IMR-90 (cell line): ENCODE measurements around the gene SLN. TPM values are rescaled to one million over a fixed set of nuclear protein-coding genes. Genes with fewer than 3 reads are reported as not detected.

ENCODE experiments used
- ATAC-seq: fragments of 200-7000 bp; cut with Tn5 transposase; 2 replicates; pipeline ENCODE4 v1.9.1; 2020; ENCODE audit warnings: low read depth, mild to moderate bottlenecking, moderate library complexity
- BruUV-seq: library from RNA; stranded (reverse); fragments of 400-500 nt; replicated peaks from 2 replicates; lab custom pipeline; 2021; lab: Mats Ljungman, UMichigan
- CTCF ChIA-PET: fragments of 300-600 bp; formaldehyde crosslinking; extraction: SDS; loops from one replicate; lab custom pipeline; 2021; ENCODE audit warnings: antibody characterized with exemption; lab: Yijun Ruan, JAX
- POLR2A ChIA-PET: fragments of 300-600 bp; sonication (Branson Sonifier 250); formaldehyde crosslinking; loops from one replicate; lab custom pipeline; 2022; ENCODE audit warnings: antibody characterized with exemption; ENCODE audit not compliant: unreplicated experiment; lab: Charles Lee
- DNase-seq: peaks from one replicate; pipeline ENCODE4 v3.0.0; 2013
- H2AFZ ChIP-seq: replicated peaks from 2 replicates; pipeline ENCODE3; 2013; ENCODE audit warnings: low read length, mild to moderate bottlenecking; ENCODE audit not compliant: poor library complexity
- H2AK5ac ChIP-seq: 2 replicates; pipeline ENCODE4 v1.6.1; 2013; ENCODE audit warnings: low read depth, low read length, inconsistent platforms
- H2AK9ac ChIP-seq: replicated peaks from 2 replicates; pipeline ENCODE3; 2013; ENCODE audit warnings: mild to moderate bottlenecking, low read depth, low read length, moderate library complexity; ENCODE audit not compliant: poor library complexity
- H2BK120ac ChIP-seq: 2 replicates; pipeline ENCODE4 v1.6.1; 2013; ENCODE audit warnings: low read depth, low read length, inconsistent platforms
- H2BK15ac ChIP-seq: 3 replicates; pipeline ENCODE4 v1.6.1; 2013; ENCODE audit warnings: low read depth, low read length, inconsistent platforms
- H2BK20ac ChIP-seq: 2 replicates; pipeline ENCODE4 v1.6.1; 2013; ENCODE audit warnings: low read depth, mild to moderate bottlenecking, inconsistent platforms, low read length, moderate library complexity
- H2BK5ac ChIP-seq: 2 replicates; pipeline ENCODE4 v1.6.1; 2013; ENCODE audit warnings: mild to moderate bottlenecking, low read depth, low read length, inconsistent platforms; ENCODE audit not compliant: poor library complexity, severe bottlenecking
- H3K14ac ChIP-seq: replicated peaks from 2 replicates; pipeline ENCODE4 v1.6.1; 2013; ENCODE audit warnings: low read depth, low read length, inconsistent platforms
- H3K18ac ChIP-seq: 2 replicates; pipeline ENCODE4 v1.6.1; 2013; ENCODE audit warnings: low read depth, low read length, control low read depth
- H3K23ac ChIP-seq: 2 replicates; pipeline ENCODE4 v1.6.1; 2013; ENCODE audit warnings: low read depth, low read length, inconsistent platforms
- H3K27ac ChIP-seq: 2 replicates; pipeline ENCODE4 v1.5.1; 2013; ENCODE audit warnings: mild to moderate bottlenecking, control low read depth, low read length; ENCODE audit not compliant: insufficient read depth
- H3K27me3 ChIP-seq: 2 replicates; pipeline ENCODE4 v1.6.1; 2013; ENCODE audit warnings: low read length; ENCODE audit not compliant: control insufficient read depth, insufficient read depth
- H3K36me3 ChIP-seq: 2 replicates; pipeline ENCODE4 v1.6.1; 2013; ENCODE audit warnings: low read length, mixed read lengths; ENCODE audit not compliant: control insufficient read depth, insufficient read depth
- H3K4ac ChIP-seq: 2 replicates; pipeline ENCODE4 v1.6.1; 2013; ENCODE audit warnings: low read depth, low read length, inconsistent platforms
- H3K4me1 ChIP-seq: 2 replicates; pipeline ENCODE4 v1.6.1; 2013; ENCODE audit warnings: low read length, mixed read lengths; ENCODE audit not compliant: control insufficient read depth, insufficient read depth
- H3K4me2 ChIP-seq: 2 replicates; pipeline ENCODE4 v1.6.1; 2013; ENCODE audit warnings: low read depth, mild to moderate bottlenecking, control low read depth, low read length, moderate library complexity
- H3K4me3 ChIP-seq: 2 replicates; pipeline ENCODE4 v1.5.1; 2013; ENCODE audit warnings: low read depth, mild to moderate bottlenecking, control low read depth, low read length, moderate library complexity; ENCODE audit not compliant: insufficient read depth
- H3K56ac ChIP-seq: 2 replicates; pipeline ENCODE4 v1.6.1; 2013; ENCODE audit warnings: low read length, inconsistent platforms; ENCODE audit not compliant: insufficient read depth; ENCODE audit errors: extremely low read depth
- H3K79me1 ChIP-seq, 2 experiments: 2 replicates each; pipeline ENCODE4 v1.6.1; 2013; ENCODE audit warnings: low read length in 2 of 2, inconsistent platforms in 1 of 2, low read depth in 1 of 2
- H3K9ac ChIP-seq: 2 replicates; pipeline ENCODE4 v1.6.1; 2013; ENCODE audit warnings: low read depth, low read length, control low read depth
- H3K9me1 ChIP-seq: 2 replicates; pipeline ENCODE4 v1.6.1; 2013; ENCODE audit warnings: low read length, inconsistent platforms; ENCODE audit not compliant: insufficient read depth
- H3K9me3 ChIP-seq: 2 replicates; pipeline ENCODE4 v1.6.1; 2013; ENCODE audit warnings: low read length; ENCODE audit not compliant: control insufficient read depth, insufficient read depth
- H4K20me1 ChIP-seq: 2 replicates; pipeline ENCODE4 v1.6.1; 2013; ENCODE audit warnings: low read length, inconsistent platforms; ENCODE audit not compliant: insufficient read depth
- H4K5ac ChIP-seq: 2 replicates; pipeline ENCODE4 v1.6.1; 2013; ENCODE audit warnings: mild to moderate bottlenecking, low read depth, low read length, control low read depth
- H4K8ac ChIP-seq, 2 experiments: 2 replicates each; pipeline ENCODE4 v1.6.1; 2013; ENCODE audit warnings: low read depth in 2 of 2, low read length in 2 of 2, control low read depth in 1 of 2, inconsistent platforms in 1 of 2
- H4K91ac ChIP-seq: 2 replicates; pipeline ENCODE4 v1.6.1; 2013; ENCODE audit warnings: low read depth, low read length, inconsistent platforms; ENCODE audit not compliant: insufficient read depth
- BHLHE40 ChIP-seq: fragments of 150-350 bp; IDR thresholded peaks from 2 replicates; pipeline ENCODE4 v1.6.1; 2016; ENCODE audit warnings: mild to moderate bottlenecking, low read depth, low read length
- CEBPB ChIP-seq: IDR thresholded peaks from 2 replicates; pipeline ENCODE4 v1.6.1; 2012; ENCODE audit warnings: low read depth, low read length, improper control_type of control experiment
- CHD1 ChIP-seq: IDR thresholded peaks from 2 replicates; pipeline ENCODE4 v1.6.1; 2012; ENCODE audit warnings: low read depth, low read length, improper control_type of control experiment
- FOS ChIP-seq: fragments of 150-350 bp; IDR thresholded peaks from 2 replicates; pipeline ENCODE4 v1.6.1; 2016; ENCODE audit warnings: low read depth, low read length
- MAFK ChIP-seq: IDR thresholded peaks from 2 replicates; pipeline ENCODE4 v1.6.1; 2012; ENCODE audit warnings: low read depth, low read length, improper control_type of control experiment
- MAZ ChIP-seq: IDR thresholded peaks from 2 replicates; pipeline ENCODE4 v1.6.1; 2012; ENCODE audit warnings: low read depth, mild to moderate bottlenecking, low read length, improper control_type of control experiment, moderate library complexity, borderline replicate concordance
- MXI1 ChIP-seq: IDR thresholded peaks from 2 replicates; pipeline ENCODE4 v1.6.1; 2012; ENCODE audit warnings: low read depth, mild to moderate bottlenecking, low read length, moderate library complexity, borderline replicate concordance
- NFE2L2 ChIP-seq: fragments of 150-350 bp; IDR thresholded peaks from 2 replicates; pipeline ENCODE4 v1.6.1; 2016; ENCODE audit warnings: low read depth, mild to moderate bottlenecking, low read length
- POLR2A ChIP-seq: IDR thresholded peaks from 2 replicates; pipeline ENCODE4 v1.6.1; 2012; ENCODE audit warnings: mild to moderate bottlenecking, low read depth, low read length
- RAD21 ChIP-seq: IDR thresholded peaks from 2 replicates; pipeline ENCODE4 v1.6.1; 2012; ENCODE audit warnings: low read length, improper control_type of control experiment
- RCOR1 ChIP-seq: IDR thresholded peaks from 2 replicates; pipeline ENCODE4 v1.6.1; 2012; ENCODE audit warnings: mild to moderate bottlenecking, low read length, improper control_type of control experiment; ENCODE audit not compliant: insufficient replicate concordance
- RFX5 ChIP-seq: IDR thresholded peaks from 2 replicates; pipeline ENCODE4 v1.8.0; 2012; ENCODE audit warnings: low read depth, mild to moderate bottlenecking, low read length, moderate library complexity
- SMC3 ChIP-seq: fragments of 150-350 bp; IDR thresholded peaks from 2 replicates; pipeline ENCODE4 v1.6.1; 2016; ENCODE audit warnings: low read depth, mild to moderate bottlenecking, antibody characterized with exemption, low read length, moderate library complexity
- USF2 ChIP-seq: fragments of 150-350 bp; IDR thresholded peaks from 2 replicates; pipeline ENCODE4 v1.6.1; 2017; ENCODE audit warnings: mild to moderate bottlenecking, antibody characterized with exemption, low read length, low read depth
- WGBS, 2 experiments: methylation state at CpG; one replicate each; pipeline versions ENCODE4 v1.1.5 to v1.1.7; 2013; ENCODE audit warnings: missing lambda C conversion rate in 2 of 2; ENCODE audit not compliant: insufficient read length in 1 of 2; ENCODE audit errors: extremely low coverage in 2 of 2; 5-methylcytosine and 5-hydroxymethylcytosine counted together
- dilution Hi-C: fragments of 300-500 bp; cut with HindIII; formaldehyde crosslinking; loops from one replicate; pipeline ENCODE4 v1.14.3; 2018; ENCODE audit warnings: low sequenced_read_pairs; ENCODE audit not compliant: unreplicated experiment
- in situ Hi-C: fragments of 300-500 bp; cut with MboI; formaldehyde crosslinking; loops from 3 replicates; pipeline ENCODE4 v1.14.3; 2019; ENCODE audit warnings: low sequenced_read_pairs, inconsistent platforms, mixed read lengths
- intact Hi-C: fragments of 100-400 bp; cut with micrococcal nuclease; formaldehyde crosslinking; loops from 2 replicates; pipeline ENCODE4 v1.10.0; 2022
- polyA plus RNA-seq, 3 experiments: library from polyadenylated mRNA; depleted of rRNA; stranded (reverse); fragments of >200 nt; gene quantifications; 2 replicates each; pipeline ENCODE4 v1.2.3, GENCODE V29; 2012; ENCODE audit warnings: low replicate concordance in 1 of 3
- total RNA-seq: library from RNA; depleted of rRNA; stranded (reverse); fragments of >200 nt; gene quantifications from 2 replicates; pipeline ENCODE4 v1.2.3, GENCODE V29; 2012
- TF ChIP-seq, protein P1 (sequence below): fragments of 150-350 bp; IDR thresholded peaks from 2 replicates; pipeline ENCODE4 v1.6.1; 2016; ENCODE audit warnings: low read depth, mild to moderate bottlenecking, low read length, moderate library complexity, borderline replicate concordance
- TF ChIP-seq, protein P2 (sequence below): conservative IDR thresholded peaks from 2 replicates; pipeline ENCODE4 v1.5.1; 2012; ENCODE audit warnings: mild to moderate bottlenecking, low read depth, low read length, improper control_type of control experiment

The SLN gene
- total and polyA plus RNA-seq, 2 of the 4 experiments (the other 2 are of a cell fraction), result not detected

DNA sequence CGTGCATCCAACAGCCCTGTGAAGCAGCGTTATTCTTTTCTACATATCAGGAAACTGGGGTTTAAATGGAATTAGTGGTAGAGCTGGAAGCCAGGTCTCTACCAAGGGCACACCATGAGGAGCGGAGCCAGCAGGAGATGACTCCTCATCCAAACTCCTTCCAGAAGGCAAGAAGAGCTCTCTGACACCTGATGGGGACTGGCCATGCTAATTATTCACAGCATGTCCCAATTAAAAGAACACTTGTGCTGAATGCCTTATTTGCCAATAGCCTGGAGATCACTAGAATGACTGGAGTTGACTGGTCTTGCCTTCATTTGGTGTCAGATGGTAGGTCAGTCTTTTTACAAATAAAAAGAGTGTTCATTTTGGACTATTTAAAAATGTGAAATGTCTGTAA, 32.9 kb upstream of the SLN start:
- Histone ChIP-seq H3K9me1 (no peaks in the 10 kb centered on the region), H2AK5ac (no peak overlapping the region), H2AFZ (no peak overlapping the region), H3K4me1 (no peaks in the 10 kb centered on the region), H3K9me3 (no peaks in the 10 kb centered on the region), H2BK20ac (no peak overlapping the region), H3K56ac (no peak overlapping the region), H3K14ac (no peak overlapping the region), H2BK120ac (no peak overlapping the region), H3K4me3 (no peak overlapping the region), H3K36me3 (no peaks in the 10 kb centered on the region), H3K4ac (no peak overlapping the region), H3K27me3 (peaks cover 8% of the 10 kb centered on the region), H3K18ac (no peak overlapping the region), H2AK9ac (no peak overlapping the region), H2BK5ac (no peak overlapping the region), H3K79me1 (no peaks in the 10 kb centered on the region), H2BK15ac (no peak overlapping the region), H3K4me2 (no peak overlapping the region), H3K23ac (no peak overlapping the region), H4K91ac (no peak overlapping the region), H3K9ac (no peak overlapping the region), H4K20me1 (no peaks in the 10 kb centered on the region), H4K5ac (no peak overlapping the region), H4K8ac (no peak overlapping the region), H3K27ac (no peak overlapping the region)
- CTCF ChIA-PET, result no interaction called here
- no CpG with 5 or more reads among the region's 3 CpGs for WGBS, 2 experiments
- dilution Hi-C loops (no loop called here), in situ Hi-C loops (no loop called here), intact Hi-C loops (no loop called here)
- POLR2A ChIA-PET, result no interaction called here
- ATAC-seq (no peak), DNase-seq (no peak)
- TF ChIP-seq POLR2A (no peak), USF2 (no peak), NFE2L2 (no peak), RAD21 (no peak), FOS (no peak), MAZ (no peak), MXI1 (no peak), SMC3 (no peak), RCOR1 (no peak), BHLHE40 (no peak), MAFK (no peak), CHD1 (no peak), CEBPB (no peak), RFX5 (no peak)
- TF ChIP-seq, protein P1, sequence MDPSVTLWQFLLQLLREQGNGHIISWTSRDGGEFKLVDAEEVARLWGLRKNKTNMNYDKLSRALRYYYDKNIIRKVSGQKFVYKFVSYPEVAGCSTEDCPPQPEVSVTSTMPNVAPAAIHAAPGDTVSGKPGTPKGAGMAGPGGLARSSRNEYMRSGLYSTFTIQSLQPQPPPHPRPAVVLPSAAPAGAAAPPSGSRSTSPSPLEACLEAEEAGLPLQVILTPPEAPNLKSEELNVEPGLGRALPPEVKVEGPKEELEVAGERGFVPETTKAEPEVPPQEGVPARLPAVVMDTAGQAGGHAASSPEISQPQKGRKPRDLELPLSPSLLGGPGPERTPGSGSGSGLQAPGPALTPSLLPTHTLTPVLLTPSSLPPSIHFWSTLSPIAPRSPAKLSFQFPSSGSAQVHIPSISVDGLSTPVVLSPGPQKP, result no peak
- TF ChIP-seq, protein P2, sequence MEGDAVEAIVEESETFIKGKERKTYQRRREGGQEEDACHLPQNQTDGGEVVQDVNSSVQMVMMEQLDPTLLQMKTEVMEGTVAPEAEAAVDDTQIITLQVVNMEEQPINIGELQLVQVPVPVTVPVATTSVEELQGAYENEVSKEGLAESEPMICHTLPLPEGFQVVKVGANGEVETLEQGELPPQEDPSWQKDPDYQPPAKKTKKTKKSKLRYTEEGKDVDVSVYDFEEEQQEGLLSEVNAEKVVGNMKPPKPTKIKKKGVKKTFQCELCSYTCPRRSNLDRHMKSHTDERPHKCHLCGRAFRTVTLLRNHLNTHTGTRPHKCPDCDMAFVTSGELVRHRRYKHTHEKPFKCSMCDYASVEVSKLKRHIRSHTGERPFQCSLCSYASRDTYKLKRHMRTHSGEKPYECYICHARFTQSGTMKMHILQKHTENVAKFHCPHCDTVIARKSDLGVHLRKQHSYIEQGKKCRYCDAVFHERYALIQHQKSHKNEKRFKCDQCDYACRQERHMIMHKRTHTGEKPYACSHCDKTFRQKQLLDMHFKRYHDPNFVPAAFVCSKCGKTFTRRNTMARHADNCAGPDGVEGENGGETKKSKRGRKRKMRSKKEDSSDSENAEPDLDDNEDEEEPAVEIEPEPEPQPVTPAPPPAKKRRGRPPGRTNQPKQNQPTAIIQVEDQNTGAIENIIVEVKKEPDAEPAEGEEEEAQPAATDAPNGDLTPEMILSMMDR, result no peak
- no TSS peak for BruUV-seq
